Measurements from ENCODE around the gene ODAD3.

DNA sequence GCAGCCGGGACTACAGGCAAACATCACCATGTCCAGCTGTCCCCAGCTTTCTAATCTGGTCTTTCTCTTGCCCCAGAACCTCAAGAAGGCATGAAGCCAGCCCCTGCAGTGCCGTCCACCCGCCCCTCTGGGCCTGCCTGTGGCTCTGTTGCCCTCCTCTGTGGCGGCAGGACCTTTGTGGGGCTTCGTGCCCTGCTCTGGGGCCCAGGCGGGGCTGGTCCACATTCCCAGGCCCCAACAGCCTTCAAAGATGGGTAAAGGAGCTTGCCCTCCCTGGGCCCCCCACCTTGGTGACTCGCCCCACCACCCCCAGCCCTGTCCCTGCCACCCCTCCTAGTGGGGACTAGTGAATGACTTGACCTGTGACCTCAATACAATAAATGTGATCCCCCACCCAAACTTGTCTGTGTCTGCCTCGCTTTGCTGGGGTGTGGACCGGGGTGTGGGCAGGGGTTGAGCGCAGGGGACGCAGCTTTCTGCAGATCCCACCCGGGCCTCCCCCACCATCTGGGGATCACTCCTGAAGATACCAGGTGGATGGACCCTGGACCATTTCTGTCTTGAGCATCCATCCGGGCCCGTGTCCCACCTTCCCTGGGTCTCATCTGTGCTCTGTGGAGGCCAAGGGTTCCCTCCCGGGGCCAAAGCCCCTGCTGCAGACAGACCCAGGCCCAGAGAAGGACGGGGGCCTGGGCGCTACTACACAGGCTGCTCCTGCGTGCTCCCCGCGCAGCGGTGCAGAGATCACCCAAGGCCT is 15.8 kb upstream of the ODAD3 start:
- TF ChIP-seq, protein P1, sequence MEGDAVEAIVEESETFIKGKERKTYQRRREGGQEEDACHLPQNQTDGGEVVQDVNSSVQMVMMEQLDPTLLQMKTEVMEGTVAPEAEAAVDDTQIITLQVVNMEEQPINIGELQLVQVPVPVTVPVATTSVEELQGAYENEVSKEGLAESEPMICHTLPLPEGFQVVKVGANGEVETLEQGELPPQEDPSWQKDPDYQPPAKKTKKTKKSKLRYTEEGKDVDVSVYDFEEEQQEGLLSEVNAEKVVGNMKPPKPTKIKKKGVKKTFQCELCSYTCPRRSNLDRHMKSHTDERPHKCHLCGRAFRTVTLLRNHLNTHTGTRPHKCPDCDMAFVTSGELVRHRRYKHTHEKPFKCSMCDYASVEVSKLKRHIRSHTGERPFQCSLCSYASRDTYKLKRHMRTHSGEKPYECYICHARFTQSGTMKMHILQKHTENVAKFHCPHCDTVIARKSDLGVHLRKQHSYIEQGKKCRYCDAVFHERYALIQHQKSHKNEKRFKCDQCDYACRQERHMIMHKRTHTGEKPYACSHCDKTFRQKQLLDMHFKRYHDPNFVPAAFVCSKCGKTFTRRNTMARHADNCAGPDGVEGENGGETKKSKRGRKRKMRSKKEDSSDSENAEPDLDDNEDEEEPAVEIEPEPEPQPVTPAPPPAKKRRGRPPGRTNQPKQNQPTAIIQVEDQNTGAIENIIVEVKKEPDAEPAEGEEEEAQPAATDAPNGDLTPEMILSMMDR (IDR thresholded peaks at IDR 0.05; ENCODE audit: low read length): no peak
- TF ChIP-seq EZH2 (optimal IDR thresholded peaks at IDR 0.05; ENCODE audit: low read depth, low read length): no peak
